Amygdala (tissue), 56 donors: ENCODE results near the gene TUBE1.
"Not testable (repeated sequence)": the region's sequence is repeated elsewhere in the genome, so short reads cannot be mapped to it uniquely, and the experiment has no call there.

ENCODE experiments used
- DNase-seq, 56 donors: peaks; one replicate each; lab custom pipeline; 2025; lab: John Stamatoyannopoulos, UW

TUBE1 gene

GRCh38 chr6:112066606-112067005 lies 20.7 kb downstream of the TUBE1 start:
- no peak for DNase-seq

- DNase-seq: no peak
These were observed 21.8 kb downstream of the TUBE1 start for GRCh38 chr6:112065426-112065986.

DNA sequence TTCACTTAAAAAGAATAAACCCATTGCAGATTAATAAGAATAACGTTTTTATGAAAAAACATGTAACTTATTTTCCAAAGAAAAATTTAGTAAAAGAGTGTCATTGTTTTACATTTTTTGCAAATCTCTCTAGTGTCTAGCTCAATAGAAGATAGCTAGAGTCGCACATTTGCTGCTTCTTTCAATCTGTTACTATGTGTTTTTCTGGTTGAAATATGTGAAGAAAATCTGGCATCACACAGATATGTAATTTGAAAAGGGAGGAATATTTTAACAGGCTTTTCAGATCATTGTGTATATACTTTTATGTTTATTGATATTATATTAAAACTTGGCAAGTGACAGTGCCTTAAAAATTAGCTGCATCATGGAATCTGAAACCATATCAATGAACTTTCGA lies 24.3 kb downstream of the TUBE1 start:
- no peak for DNase-seq

DNA sequence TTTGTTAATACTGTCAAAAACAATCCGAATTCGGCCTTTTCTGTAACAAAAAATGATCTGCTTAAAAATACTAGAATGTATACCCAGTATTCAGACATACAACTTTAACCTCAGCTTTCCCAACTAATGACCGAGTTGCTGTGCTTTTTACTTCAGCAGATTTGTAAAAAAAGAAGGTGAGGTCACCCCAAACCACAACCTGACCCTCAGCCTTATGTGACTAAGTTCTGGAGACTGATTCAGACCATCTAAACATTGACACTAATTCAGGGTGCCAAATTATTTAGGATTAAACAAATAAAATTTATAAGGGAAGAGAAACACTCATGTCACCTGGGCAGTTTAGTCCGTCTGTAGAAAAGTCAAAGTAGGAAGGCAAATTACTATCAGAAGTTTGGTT lies 25.7 kb downstream of the TUBE1 start:
- no peak for DNase-seq

- DNase-seq: no peak
These were observed 28.8 kb downstream of the TUBE1 start for GRCh38 chr6:112058243-112059032.

GRCh38 chr6:112054555-112055190 lies 32.6 kb downstream of the TUBE1 start:
- DNase-seq: no peak

DNA sequence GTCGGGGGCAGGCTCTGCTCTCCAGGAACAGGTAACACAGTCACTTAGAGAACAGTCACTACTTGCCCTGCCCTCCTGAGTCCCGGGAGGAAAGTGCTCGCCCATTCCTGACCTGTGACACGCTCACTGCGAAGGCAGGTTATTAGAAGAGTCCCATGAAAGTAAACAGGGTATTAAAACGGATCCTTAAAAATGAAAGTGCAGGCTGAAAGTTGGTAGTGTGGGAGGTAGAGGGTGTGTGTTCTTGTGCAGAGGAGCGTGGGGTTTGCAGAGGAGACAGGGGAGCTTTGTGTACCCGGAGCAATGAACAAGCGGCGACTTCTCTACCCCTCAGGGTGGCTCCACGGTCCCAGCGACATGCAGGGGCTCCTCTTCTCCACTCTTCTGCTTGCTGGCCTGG lies 33.3 kb downstream of the TUBE1 start, which contains the start of gene CCN6:
CCN6 (plus strand) TSS at position 104 of the 400 bp plus-strand sequence; CDS start at position 358, 254 bp downstream.
- DNase-seq: no peak

DNA sequence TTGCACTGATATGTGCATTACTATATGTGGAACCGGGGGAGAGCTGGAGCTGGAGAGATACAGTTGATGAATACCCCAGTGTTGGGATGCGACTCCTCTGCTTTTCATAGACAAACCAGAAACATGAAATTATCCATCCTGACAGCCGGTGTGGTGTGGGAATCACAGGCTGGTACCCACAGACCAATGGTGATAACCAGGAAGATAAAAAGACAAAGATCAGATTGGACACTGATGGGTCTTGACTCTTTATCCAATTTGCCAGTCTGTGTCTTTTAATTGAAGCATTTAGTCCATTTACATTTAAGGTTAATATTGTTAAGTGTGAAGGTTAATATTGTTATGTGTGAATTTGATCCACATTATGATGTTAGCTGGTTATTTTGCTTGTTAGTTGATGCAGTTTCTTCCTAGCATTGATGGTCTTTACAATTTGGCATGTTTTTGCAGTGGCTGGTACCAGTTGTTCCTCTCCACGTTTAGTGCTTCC lies 36.0 kb downstream of the TUBE1 start:
- not testable (repeated sequence) for DNase-seq

GRCh38 chr6:112050429-112050828 lies 36.9 kb downstream of the TUBE1 start:
- DNase-seq: no peak

- no peak for DNase-seq
These were observed 37.3 kb downstream of the TUBE1 start for GRCh38 chr6:112049996-112050395.

DNA sequence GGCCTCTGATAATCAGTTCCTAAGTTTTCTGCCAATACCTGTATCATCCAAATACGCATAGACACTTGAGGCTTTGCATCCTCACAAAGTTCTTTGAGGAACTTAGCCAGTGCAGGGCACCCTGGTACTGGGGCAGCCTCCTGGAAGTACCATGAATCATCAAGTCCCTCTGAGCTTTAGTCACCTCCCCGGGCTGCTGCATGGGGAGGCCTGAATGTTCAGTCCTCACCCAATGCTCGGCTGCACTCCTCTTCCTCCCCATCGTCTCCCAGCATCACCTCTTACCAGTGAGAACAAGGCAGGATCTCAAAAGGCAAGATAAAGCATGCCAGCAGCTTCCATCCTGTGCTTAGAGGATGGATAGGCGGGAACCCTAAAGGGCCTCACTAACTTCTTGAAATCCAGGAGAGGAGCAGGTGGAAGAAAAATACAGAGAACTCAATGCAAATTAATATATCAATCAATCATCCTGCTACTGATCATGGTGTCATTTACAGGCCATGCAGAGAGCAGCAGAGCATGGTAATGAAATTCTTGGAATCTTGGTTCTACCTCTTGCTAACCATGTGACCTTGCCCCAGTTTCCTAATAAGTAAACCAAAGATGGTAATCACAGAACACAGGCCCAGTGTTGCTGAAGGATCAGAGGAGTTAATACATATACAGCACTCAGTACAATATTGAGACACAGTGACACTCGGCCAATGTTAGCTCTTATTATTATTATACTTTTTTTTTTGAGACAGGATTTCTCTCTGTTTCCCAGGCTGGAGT lies 38.1 kb downstream of the TUBE1 start:
- DNase-seq: no peak

GRCh38 chr6:112047523-112047922 lies 39.8 kb downstream of the TUBE1 start:
- DNase-seq: not testable (repeated sequence)

DNA sequence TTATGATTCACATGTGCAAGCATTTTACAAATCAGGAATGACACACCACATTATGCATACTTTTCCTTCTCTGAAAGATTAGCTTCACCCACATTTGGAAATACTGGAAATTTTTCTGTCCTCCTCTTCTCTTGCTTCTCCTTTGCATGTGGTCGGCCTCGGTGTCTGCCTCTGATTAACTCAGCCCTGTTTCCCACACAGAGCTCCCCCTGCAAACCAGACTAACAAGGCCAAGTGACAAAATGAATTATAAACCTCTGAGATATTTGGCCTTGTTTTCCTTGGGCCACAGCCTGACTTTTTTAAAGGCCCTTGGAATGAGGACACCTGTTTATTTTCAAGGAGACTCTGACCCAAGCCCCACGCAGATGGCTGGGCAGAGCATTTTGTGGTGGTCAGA lies 42.4 kb downstream of the TUBE1 start:
- DNase-seq: no peak

DNA sequence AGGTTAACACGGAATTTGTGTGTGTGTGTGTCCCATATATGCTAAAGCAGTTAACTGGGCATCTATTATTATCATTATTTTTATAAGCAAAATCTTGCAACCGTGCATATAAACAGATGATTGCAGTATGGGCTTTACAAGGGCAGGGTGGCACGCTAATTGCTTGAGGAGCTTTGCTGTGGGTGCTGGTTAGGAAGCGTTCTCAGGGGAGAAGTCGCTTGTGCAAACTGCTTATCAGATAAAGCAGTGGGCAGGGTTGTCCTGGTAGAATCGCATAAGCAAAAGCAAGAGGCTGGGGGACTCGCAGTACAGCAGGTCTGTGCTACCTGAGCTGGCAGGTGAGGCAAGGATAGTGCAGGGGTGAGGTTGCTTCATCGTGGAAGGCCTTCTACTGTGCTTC lies 43.1 kb downstream of the TUBE1 start:
- no peak for DNase-seq

DNA sequence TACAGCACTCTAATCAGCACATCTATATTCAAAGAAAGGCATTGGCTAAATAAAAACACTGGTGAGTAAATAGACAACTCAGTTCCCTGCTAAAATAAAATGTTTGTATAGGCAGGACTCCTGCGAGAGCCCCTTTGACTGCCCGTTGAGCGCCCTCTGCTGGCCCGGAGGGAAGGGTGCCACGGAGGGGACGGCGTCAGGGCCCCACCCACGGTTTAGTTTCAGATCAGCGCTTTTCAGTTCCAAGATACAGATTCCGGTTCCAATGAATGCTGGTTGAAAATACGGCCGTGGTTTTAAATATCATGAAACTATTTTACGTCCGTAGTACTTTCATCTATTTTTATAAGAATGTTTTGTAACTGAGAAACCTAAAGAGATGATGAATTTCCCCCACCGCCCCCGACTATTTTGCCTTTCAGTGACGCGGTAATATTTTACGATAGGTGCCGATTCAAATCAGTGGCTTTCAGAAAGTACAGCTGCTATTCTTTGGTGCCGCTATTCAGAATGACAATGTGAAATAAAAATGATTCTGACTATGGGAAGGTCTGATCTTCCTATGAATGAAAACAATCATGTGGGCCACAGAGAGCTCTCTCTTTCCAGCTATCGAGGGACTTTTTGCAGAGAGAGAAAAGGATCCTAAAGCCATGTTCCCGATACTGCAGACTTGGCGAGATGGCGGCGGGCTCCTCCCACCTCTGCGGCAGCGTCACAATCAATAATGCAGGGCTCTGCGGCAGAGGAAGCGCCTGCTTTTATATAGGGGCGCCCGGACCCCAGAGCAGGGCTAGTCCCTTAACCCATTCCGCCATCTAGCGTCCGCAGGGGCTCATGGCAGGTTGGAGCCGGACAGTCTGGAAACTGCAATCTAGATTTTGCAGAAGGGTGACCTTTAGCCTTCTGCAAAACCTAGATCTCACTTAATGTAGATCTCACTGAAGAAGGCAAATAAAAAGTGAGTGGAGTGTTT lies 44.0 kb downstream of the TUBE1 start:
- DNase-seq: peak; percentile 15 to 92 (median 78)

GRCh38 chr6:112041535-112041934 lies 45.7 kb downstream of the TUBE1 start:
- DNase-seq: no peak

- no peak for DNase-seq
These were observed 46.3 kb downstream of the TUBE1 start for GRCh38 chr6:112040956-112041355.

- DNase-seq: no peak
These were observed 47.9 kb downstream of the TUBE1 start for GRCh38 chr6:112039431-112039770.

DNA sequence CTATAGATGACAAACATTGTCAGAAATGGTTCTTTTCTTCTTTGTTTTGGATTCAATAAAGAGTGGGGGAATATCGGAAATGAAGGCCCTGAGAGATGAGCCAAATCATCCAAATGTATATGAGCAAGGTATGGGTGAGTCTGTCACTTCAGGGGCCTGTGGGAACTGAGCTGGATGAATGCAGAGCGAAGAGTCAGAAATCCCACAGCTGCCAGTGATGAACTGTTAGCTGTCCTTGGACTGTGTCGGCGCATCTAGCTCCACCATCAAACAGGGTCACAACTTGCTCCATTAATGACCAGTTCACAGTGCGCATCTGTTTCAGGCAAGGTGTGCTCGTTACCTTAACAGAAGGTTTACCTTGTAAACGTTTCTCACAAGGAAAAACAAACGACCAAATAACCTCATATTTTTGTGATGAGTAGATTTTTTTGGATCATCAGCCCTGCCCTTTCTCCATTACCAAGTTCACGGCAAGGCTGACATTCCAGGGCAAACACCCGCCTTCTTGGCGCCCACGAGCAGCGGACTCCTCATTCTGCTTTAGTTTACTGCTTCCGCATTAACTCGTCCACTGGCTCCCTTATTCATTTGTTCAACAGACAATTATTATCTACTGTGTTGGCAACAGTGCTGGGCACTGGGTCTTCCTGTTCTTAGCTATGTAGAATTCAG lies 48.4 kb downstream of the TUBE1 start:
- DNase-seq: no peak
